ENCODE data around the gene TCF25.
A peak's percentile ranks its signal among the peaks of the same experiment; 100 is the strongest.
"Not testable (repeated sequence)": the region's sequence is repeated elsewhere in the genome, so short reads cannot be mapped to it uniquely, and the experiment has no call there.

Gene TCF25

DNA sequence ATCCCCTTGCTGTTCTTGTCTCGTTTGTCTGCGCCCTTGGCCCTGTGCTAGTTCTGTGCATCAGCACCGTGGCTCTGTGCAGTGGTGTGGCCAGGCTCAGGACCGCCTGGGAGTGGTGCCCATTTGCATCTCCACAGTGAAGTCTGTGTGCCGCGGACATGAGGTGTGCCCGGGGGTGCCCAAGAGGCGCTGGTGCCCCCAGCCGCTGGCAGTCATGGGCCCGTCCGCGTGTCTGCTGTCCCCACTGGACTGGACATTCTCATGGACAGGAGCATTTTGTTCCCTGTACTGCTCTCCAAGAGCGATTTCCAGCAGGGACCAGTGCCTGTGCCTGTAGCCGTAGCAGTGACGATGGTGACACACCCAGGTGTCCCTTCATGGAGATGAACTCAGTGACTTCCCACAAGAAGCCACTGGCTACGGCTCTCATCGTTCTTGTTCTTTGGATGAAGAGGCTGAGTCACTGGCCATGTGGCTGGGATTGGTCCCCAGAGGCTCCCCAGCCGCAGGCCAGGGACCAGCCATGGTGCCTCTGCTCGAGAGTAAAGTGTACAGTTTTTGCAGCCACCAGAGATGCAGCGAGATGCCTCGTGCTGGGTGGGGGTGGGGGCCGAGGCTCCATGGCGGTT lies 32.2 kb downstream of the TCF25 start:
- no peak for DNase-seq (ENCODE audit: low spot score)

DNA sequence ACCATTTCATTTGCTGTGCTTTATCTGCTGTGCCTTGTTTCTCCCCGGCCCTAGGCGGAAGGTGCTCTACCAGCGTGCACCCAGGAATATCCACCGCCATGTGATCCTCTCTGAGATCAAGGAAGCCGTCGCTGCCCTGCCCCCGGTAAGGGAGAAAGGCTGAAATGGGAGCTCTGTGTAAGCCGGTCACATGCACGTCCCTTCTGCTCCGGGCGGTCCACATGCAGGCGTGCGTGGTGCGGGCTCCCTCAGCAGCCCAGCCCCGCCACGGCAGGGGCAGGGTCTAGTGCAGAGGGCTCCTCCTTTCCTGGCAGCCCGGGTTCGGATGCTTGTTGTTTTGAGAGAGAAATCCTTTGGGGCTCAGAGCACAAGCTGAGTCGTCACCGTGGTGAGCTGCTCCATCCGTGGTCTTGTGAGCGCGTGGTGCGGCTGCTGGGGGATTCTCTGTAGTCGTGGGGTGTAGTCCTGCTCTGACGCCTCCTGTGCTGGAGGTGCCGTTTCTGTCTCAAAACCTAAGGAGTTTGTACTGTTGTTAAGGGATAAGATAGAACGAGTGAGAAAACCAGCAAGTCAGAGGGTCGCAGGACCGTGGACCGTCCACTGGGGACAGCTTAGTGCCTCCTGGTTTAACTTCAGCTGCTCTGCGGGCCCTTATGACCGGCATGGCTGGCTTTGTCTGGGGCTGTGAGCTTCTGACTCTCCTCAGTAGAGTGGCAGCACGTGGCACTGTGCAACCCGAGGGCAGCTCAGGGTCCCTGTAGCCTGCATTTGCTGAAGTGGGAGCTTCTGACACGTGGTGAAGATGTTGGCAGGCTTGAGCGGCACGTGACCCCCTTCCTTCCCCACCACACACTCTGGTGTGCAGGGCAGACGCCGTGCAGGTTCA lies 33.0 kb downstream of the TCF25 start:
- DNase-seq (ENCODE audit: low spot score): no peak

DNA sequence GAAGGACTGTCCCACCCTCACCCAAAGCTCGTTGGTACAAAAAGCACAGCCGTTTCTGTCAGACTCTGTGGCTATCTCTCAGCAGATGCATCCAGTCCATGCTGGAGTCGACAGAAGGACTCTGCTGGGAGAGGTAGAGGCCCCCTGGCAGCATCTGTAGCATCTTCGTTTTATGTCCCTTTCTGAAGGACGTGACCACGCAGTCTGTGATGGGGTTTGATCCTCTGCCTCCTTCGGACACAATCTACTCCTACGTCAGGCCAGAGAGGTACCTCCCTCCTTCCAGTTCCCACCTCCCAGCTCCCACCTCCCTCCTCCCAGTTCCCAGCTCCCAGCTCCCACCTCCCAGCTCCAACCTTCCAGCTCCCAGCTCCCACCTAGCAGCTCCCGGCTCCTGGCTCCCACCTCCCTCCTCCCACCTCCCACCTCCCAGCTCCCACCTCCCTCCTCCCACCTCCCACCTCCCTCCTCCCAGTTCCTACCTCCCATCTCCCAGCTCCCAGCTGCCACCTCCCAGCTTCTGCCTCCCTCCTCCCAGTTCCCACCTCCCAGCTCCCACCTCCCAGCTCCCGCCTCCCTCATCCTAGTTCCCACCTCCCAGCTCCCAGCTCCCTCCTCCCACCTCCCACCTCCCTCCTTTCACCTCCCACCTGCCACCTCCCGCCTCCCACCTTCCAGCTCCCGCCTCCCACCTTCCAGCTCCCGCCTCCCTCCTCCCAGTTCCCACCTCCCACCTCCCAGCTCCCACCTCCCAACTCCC lies 33.8 kb downstream of the TCF25 start:
- DNase-seq (ENCODE audit: low spot score): no peak

DNA sequence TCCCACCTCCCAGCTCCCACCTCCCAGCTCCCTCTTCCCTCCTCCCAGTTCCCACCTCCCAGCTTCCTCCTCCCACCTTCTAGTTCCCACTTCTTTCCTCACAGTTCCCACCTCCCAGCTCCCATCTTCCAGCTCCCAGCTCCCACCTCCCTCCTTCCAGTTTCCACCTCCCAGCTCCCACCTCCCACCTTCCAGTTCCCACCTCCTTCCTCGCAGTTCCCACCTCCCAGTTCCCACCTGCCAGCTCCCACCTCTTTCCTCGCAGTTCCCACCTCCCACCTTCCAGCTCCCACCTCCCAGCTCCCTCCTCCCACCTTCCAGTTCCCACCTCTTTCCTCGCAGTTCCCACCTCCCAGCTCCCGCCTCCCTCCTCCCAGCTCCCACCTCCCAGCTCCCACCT lies 34.8 kb downstream of the TCF25 start:
- no peak for DNase-seq (ENCODE audit: low spot score)

DNA sequence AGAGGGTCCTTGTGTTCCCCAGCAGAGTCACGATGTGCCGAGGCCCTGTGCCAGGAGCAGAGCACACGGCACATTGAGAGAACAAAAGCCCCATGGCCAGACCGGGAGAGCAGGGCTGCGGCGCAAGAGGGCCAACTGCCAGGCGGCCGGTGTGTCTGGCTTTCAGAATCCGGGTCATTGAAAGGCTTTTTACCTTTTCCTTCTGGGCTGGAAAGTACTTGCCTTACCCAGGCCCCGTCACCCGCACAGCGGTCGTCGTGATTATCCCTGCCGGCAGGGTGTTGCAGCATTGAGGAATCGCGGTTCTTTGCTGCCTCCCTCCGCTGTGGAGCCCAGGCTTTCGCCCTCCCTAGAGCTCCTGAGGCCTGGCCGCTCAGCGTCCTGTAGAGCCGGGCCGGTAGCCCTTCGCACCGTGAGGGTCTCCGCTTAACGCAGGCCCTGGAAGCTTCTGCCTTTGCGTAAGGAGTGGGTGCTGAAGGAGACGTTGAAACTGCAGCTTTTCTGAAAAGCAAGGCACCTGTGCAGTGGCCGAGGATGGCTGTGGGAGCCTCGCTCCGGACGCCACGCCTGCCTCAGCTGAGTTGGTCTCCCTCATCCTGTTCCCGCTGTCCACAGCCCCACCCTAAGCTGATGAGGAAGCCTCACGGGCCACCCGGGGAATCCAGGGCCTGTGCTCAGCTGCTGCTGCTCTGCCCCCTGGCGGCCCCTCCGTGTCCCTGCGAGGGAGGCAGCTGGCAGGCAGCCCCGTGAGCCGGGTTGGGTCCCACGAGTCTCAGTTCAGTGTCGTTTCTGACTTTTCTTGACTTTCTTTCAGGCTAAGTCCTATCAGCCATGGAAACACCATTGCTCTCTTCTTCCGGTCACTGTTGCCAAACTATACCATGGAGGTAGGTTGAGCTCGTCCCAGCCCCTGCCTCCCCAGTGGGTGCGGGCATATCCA lies 36.7 kb downstream of the TCF25 start:
- DNase-seq (ENCODE audit: low spot score): peak; percentile 64

DNA sequence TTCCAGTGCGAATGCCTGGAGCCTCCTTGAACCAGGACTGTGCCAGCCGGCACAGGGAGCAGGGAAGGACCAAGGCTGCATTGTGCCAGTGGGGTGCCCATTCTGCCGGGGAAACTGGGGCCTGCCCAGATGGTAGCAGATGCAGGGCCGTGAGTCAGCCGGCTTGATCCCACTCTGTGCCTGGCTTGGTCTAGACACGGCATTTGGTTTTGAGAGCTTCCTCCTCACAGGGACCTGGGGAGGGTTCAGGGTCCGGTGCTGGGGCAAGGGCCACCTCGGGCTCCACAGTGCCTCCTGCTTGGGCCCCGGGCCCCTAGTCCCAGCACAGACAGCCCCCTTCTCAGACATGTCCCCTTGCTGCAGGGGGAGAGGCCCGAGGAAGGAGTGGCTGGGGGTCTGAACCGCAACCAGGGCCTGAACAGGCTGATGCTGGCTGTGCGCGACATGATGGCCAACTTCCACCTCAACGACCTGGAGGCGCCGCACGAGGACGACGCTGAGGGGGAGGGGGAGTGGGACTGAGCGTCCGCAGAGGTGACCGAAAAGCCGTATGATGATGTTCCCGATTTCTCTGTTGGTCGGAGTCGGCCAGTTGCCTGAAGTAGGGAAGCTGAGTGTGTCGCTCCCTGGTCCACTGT lies 37.4 kb downstream of the TCF25 start:
- DNase-seq (ENCODE audit: low spot score): no peak

DNA sequence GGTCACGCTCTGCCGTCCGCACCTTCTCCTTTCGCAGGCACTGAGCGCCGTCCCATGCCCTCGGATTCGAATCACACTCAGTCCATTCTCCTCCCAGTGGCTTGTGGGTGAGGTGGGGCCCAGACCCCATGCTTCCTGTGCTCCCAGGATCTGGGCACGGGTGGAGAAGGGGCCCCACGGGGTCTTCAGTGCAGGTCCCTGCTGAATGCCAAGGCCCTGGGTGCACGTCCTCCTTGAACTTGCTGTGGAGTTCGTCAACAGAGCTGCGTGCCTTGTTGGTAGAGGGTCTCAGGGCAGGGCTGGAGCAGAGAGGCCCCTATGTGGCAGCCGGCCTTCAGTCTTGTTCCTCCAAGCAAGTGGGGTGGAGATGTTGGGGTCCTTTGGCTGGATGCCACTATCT lies 38.0 kb downstream of the TCF25 start:
- DNase-seq (ENCODE audit: low spot score): no peak

DNA sequence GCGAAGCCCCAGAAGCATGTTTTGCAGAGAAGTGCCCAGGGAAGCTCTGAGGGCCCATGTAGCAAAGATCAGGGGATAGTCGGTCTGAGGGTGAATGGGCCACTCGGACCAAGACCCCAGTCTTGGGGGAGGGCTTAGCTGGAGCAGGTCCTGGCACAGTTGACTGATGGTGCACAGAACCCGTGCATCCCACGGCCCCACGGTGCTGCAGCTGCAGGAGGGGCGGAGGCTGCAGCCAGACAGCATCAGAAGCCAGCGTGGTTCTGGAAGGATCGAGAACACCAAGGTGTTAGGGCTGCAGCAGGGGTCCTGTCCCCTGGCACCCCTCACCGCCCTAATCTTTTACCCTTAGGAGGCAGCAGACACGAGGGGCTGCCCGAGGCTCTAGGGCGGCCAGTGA lies 38.8 kb downstream of the TCF25 start:
- no peak for DNase-seq (ENCODE audit: low spot score)

DNA sequence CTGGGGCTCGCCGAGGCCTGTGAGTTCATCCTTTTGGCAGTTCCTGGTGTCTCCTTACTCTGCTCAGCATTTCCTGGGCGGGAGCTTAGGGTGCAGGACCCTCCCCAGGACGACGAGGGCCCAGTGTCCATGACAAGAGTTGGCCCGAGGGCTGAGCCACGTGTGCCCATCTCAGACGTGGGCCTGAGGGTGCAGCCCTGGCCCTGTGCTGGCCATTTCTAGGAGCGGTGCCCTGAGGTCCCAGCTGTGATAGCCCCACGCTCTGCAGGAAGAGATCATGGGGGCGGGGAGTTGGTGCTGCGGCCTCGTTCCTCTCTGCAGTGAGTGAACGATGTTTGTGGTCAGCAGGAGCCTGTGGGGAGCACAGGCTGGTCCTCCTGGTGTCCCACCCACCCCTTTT lies 39.2 kb downstream of the TCF25 start:
- no peak for DNase-seq (ENCODE audit: low spot score)

DNA sequence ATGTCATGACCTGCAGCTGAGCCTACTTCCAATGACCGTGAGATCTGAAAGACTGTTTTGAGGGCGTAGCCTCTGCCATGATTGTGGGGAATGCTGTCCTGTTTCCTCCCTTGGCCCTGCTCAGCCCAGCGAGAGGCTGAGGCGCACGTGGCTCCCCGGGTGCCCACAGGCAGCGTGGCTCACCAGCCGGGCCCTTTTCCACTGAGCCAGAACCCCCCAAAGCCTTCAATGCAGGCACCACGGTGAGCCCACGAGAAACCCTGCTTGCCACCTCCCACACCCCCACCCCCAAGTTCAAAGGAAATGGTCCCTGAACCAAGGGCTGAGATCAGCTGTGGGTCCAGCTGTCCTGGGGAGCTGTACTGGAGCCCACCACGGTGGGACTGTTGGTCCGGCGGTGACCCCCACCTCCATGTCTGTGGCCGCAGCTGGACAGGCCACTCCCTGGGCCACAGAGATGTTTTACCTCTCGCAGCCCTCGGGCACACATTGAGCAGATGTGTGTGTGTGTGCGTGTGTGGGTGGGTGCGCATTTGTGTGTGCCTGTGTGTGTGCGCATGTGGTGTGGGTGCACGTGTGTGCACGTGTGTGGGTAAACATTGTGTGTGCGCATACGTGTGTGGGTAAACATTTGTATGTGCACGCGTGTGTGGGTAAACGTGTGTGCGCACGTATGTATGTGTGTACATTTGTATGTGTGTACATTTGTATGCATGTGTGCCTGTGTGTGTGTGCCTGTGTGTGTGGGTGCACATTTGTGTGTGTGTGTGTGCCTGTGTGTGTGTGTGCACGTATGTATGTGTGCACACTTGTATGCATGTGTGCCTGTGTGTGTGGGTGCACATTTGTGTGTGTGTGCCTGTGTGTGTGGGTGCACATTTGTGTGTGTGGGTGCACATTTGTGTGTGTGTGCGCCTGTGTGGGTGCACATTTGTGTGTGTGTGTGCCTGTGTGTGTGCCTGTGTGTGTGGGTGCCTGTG lies 40.3 kb downstream of the TCF25 start:
- DNase-seq (ENCODE audit: low spot score): no peak

DNA sequence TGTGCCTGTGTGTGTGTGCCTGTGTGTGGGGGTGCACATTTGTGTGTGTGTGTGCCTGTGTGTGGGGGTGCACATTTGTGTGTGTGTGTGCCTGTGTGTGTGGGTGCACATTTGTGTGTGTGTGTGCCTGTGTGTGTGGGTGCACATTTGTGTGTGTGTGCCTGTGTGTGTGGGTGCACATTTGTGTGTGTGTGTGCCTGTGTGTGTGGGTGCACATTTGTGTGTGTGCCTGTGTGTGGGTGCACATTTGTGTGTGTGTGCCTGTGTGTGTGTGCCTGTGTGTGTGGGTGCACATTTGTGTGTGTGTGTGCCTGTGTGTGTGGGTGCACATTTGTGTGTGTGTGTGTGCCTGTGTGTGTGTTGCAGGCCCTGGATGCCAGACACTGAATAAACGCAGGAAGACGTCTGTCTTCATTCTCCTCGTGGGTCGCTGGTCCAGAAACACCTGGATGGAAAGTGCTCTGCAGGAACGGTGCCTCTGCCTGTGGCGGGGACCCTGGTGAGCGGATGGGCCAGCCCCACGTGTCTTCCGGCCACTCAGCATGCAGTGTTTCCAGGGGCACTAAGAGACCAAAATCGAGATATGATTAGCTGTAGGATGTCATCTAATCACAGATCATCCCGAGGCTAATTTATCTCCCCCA lies 41.4 kb downstream of the TCF25 start:
- DNase-seq (ENCODE audit: low spot score): not testable (repeated sequence)

DNA sequence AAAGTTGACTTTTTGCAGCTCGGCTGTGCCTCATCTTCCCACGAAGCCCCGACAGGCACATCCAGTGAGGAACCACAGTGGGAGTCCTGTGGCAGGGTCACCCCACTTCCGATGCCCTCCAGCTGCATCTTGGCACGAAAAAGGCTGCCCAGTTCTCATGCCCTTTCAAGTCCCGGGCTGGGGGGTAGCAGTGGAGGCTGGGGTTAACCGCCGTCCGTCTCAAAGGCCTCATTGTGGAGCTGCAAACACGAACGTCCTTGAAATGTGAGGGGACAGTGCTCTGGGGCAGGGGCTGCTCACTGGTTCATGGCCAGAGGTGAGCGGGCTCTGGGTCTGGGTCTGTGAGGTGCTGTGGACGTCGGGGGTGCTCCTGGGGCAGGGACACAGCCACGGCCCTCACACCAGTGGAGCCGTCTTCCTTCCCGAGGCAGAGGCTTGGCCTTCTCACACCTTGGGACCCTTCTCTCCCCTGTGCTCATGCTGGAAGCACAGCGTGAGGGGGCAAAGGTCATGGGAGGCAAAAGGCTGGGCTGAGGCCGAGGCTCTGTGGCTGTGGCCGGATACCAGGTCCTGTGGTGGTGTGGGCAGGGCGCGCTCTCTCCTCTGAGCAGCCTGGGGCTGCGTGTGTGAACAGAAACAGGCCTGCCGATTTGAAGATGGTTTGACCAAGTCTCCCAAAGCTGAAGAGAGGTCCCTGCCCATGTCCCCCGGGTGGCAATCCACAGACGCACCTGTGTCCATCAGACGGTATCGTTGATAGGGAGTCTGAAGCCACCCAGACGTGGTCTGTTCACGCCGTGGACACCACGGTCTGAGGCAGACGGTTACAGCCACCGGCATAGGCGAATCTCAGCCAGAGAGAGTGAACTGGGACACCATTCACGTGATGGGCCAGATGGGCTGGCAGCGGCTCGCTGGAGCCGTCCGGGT lies 42.2 kb downstream of the TCF25 start:
- DNase-seq (ENCODE audit: low spot score): no peak

DNA sequence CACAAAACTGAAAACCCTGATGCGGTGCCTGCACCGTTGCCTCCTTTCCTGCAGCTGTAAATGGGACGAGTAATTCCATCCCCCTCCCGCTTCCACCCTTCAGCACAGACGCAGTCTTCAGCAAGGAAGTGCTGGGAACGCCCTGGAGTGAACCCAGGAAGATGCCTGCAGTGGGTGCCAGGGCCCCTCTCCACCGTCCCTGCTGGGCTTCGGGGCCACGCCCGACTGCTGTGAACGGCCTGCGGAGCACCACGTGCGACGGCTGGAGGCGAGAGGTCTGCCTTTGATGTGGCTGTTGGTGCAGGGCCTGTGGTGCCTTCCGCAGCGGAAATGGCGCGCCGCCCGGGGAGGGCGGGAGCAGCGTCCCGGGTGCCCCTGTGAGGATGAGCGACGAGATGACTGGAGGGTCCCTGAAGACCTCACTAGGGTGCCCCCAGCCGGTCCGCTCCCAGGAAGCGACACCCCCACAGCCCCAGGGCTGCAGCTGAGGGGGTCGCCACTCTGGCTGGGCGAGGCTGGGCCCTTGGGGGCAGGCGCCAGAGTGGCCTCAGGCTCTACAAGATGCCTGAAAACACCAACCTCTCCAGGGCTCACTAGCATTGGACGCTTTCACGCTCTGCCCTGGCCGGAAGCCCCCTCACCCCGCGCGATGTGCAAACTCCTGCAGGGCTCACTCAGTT lies 44.5 kb downstream of the TCF25 start:
- peak; percentile 74 for DNase-seq (ENCODE audit: low spot score)

DNA sequence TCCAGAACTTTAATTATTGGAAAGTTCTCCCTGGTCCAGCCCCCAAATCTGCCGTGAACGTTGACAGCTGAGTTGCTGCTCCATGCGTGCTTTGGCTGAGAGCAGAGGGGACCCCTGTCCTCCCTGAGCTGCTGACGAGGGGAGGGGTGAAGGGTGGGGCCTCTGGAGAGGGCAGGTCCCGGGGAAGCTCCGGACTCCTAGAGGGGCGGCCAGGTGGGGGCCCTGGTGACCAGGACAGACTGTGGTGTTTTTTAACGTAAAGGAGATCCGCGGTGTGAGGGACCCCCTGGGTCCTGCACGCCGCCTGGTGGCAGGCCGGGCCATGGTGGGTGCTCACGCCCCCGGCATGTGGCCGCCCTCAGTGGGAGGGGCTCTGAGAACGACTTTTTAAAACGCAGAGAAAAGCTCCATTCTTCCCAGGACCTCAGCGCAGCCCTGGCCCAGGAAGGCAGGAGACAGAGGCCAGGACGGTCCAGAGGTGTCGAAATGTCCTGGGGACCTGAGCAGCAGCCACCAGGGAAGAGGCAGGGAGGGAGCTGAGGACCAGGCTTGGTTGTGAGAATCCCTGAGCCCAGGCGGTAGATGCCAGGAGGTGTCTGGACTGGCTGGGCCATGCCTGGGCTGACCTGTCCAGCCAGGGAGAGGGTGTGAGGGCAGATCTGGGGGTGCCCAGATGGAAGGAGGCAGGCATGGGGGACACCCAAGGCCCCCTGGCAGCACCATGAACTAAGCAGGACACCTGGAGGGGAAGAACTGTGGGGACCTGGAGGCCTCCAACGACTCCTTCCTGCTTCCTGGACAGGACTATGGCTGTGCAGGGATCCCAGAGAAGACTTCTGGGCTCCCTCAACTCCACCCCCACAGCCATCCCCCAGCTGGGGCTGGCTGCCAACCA lies 45.3 kb downstream of the TCF25 start, which contains the start of gene MC1R:
Gene MC1R (plus strand): TSS at position 410 of the 895 bp plus-strand sequence. CDS start 397 bp downstream, at position 807.
- no peak for DNase-seq (ENCODE audit: low spot score)

DNA sequence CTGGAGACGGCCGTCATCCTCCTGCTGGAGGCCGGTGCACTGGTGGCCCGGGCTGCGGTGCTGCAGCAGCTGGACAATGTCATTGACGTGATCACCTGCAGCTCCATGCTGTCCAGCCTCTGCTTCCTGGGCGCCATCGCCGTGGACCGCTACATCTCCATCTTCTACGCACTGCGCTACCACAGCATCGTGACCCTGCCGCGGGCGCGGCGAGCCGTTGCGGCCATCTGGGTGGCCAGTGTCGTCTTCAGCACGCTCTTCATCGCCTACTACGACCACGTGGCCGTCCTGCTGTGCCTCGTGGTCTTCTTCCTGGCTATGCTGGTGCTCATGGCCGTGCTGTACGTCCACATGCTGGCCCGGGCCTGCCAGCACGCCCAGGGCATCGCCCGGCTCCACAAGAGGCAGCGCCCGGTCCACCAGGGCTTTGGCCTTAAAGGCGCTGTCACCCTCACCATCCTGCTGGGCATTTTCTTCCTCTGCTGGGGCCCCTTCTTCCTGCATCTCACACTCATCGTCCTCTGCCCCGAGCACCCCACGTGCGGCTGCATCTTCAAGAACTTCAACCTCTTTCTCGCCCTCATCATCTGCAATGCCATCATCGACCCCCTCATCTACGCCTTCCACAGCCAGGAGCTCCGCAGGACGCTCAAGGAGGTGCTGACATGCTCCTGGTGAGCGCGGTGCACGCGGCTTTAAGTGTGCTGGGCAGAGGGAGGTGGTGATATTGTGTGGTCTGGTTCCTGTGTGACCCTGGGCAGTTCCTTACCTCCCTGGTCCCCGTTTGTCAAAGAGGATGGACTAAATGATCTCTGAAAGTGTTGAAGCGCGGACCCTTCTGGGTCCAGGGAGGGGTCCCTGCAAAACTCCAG lies 46.4 kb downstream of the TCF25 start:
- DNase-seq (ENCODE audit: low spot score): no peak

DNA sequence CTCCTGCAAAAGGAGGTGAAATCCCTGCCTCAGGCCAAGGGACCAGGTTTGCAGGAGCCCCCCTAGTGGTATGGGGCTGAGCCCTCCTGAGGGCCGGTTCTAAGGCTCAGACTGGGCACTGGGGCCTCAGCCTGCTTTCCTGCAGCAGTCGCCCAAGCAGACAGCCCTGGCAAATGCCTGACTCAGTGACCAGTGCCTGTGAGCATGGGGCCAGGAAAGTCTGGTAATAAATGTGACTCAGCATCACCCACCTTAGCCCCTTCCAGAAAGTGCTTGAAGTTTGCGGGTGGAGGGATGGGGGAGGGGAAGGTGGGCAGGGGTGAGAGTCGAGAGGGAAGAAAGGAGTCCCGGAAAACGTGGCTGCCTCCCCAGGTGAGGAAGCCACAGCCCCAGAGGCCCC lies 47.3 kb downstream of the TCF25 start:
- no peak for DNase-seq (ENCODE audit: low spot score)

Data from CD4-positive, alpha-beta T cell treated with Interleukin-2 at 100 ng/mL for 4 hours (primary cell).